Astrocyte (in vitro differentiated cells and primary cell): Measurements from ENCODE around the gene CDH23.

ENCODE experiments used
- CTCF ChIP-seq: IDR thresholded peaks from 2 replicates; pipeline ENCODE4 v1.5.1; 2011; ENCODE audit warnings: low read depth, mild to moderate bottlenecking, inconsistent platforms, low read length, moderate library complexity; ENCODE audit not compliant: insufficient read depth
- EZH2 ChIP-seq: IDR thresholded peaks from 2 replicates; pipeline ENCODE4 v1.6.1; 2012; ENCODE audit warnings: mild to moderate bottlenecking, low read length, inconsistent platforms; ENCODE audit not compliant: insufficient read depth

GRCh38 chr10:71424496-71425194 is 27.9 kb downstream of the CDH23 start:
- no peak for TF ChIP-seq CTCF
- TF ChIP-seq EZH2: no peak
